IPS-NIHi7 (cell line): ENCODE data around the gene PLEKHM3.
A peak's percentile ranks its signal among the peaks of the same experiment; 100 is the strongest.
"Not testable (repeated sequence)": the region's sequence is repeated elsewhere in the genome, so short reads cannot be mapped to it uniquely, and the experiment has no call there.

Experiments used
- DNase-seq: peaks from one replicate; pipeline ENCODE4 v3.0.0; 2012; ENCODE audit warnings: mixed read lengths; ENCODE audit errors: extremely low spot score

Gene PLEKHM3

GRCh38 chr2:208036357-208036756 is 11.0 kb upstream of the PLEKHM3 start:
- no peak for DNase-seq

GRCh38 chr2:208034503-208035140 is 9.3 kb upstream of the PLEKHM3 start:
- no peak for DNase-seq

DNA sequence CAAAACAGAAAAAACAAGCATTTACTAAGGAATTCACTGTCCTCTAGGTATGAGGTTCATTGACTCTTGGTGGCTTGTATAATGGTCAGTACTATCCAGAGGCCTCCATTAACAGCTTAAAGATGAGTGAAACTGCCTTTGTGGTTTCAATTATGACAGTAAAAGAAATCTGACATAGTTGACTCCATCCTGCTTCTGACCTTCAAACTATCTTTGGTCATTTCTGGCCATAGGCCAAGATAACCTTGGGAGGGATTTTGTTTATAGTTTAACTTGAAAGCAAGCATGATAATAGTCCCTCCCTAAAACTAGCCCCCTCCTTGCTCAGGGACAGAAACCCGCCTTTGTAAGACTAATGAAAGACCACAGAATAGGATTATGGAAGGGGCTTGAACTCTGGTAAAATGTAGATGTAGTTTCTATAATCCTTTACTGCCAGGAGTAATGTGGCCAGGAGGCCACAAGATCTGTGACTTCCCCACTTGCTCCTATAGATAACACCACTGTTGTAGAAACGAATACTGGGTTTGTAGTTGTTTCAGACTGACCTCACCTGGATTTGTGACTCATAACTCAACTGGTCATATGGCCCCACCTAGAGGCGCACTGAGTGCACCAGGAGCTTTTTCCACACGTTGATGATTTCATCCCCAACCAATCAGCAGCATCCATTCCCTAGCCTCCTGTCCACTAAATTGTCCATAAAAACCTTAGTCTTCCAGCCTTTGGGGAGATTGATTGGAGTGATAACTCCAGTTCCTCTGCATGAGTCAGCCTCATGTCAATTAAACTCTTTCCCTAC is 8.6 kb upstream of the PLEKHM3 start:
- DNase-seq = peak; percentile 58

DNA sequence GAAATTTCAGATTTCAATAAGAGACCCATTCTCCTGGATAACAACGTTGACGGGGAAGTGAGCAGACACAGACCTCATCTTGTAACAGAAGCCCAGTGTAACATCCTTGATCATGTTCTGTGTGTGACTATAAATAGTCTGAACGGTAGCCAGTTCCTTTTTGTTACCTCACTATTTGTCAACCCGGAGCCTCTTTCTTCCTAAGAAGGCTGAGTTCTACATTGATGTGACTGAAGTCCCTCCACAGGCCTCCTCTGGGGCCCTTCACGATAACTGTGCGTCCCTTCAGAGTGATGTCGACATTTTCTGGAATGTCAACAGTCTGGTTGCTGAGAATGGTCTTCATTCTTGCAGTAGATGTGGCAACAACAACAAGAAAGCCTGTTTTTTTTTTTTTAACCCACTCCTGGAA is 6.3 kb upstream of the PLEKHM3 start:
- no peak for DNase-seq

- DNase-seq = no peak
Measured at GRCh38 chr2:208025814-208026184, 472 bp upstream of the PLEKHM3 start.

DNA sequence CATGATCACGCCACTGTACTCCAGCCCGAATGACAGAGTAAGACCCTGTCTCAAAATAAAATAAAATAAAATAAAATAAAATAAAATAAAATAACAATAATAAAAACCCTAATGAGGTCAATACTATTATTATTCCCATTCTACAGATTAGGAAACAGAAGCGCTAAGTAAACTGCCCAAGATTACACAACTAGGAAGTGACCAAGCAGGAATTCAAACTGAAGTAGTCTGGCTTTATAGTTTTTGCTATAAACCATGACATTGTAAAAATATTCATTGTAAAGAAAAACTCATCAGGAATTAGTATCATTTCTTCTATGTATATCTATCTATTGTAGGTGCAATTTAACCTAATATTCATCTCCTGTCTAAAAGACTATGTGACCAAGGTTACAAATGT is 1.2 kb downstream of the PLEKHM3 start:
- DNase-seq = no peak

DNA sequence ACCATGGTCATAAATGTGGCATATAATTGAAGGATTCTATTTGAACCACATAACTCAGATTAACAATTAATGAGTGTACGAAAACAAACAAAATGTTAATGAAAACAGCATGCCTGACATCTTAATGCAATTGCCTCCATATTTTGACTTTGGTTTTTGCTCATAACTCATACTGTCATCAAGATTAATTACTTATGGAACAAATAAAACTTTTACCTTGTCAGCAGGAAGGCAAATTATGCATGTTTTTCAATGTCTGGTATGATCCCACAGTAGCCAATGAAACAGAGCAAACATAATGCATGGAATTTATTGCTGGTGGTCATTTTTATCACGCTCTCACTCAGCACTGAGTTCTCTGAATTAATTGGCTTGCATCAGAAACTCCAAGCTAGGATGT is 5.1 kb downstream of the PLEKHM3 start:
- no peak for DNase-seq

GRCh38 chr2:208018124-208018712 is 7.1 kb downstream of the PLEKHM3 start:
- not testable (repeated sequence) for DNase-seq

DNA sequence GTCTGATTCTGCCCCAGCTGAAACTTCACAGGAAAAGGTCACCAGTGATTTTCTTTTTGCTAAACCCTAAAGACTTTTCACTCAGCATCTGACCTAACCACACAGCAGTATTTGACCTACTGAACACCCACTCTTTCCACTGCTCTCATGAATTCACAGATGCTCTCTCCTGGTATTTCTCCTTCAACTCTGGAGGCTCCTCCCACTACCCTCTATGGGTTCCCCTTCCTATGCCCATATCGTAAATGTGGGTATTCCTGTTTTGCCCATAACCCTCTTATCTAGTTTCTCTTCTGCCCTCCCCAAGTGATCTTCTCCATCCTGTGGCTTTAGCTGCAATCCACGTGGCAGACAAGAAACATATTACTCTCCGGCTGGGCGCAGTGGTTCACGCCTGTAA is 7.6 kb downstream of the PLEKHM3 start:
- no peak for DNase-seq

DNA sequence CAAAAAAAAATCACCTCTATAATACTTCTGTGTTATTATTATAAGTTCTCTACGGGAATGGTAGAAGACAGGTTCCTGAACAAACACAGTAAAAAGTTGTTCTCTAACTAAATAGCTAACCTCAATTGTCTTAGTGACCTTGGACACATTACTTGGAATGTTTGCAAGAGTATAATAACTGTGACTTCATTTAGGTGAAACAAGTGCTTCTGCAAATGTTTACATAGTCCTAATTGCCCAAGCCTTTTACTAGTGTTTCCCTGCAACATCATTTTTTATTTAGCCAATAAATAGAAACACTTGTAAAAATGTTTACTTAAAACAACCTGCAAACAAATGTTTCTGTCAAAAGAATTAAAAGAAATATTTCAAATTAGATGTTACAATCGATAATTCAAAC is 9.9 kb downstream of the PLEKHM3 start:
- DNase-seq = no peak

DNA sequence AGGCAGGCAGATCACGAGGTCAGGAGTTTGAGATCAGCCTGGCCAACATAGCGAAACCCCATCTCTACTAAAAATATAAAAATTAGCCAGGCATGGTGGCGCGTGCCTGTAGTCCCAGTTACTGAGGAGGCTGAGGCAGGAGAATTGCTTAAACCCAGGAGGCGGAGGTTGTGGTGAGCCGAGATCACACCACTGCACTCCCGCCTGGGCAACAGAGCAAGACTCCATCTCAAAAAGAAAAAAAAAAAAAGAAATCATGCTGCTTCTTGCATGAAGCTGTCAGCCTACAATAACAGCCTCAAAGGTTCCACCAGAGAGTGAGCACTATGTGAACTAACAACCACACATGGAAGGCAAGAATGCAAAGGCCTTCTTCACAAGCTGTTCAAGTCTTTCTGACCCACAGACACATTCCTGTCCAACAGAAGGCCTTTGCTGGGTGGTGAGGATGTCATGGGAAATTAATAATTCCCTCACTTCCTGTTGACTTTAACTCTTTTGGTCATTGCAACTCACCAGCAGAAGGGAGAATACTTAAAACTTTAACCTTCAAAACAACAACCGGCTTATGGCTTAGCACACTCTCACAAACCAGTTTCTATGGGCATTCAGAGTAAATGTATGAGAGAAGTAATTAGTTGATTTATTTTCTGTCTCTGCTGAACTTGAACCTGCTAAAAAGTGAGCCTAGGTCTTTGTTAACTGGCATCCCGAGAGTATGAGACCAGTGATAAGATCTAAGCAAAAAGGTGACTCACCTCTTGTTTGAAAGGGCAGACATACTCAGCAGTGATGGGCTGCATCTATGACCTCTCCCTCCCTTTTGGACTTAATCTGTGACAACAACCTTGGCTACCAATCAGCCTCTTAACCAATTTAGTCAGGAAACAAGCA is 11.8 kb downstream of the PLEKHM3 start:
- no peak for DNase-seq

DNA sequence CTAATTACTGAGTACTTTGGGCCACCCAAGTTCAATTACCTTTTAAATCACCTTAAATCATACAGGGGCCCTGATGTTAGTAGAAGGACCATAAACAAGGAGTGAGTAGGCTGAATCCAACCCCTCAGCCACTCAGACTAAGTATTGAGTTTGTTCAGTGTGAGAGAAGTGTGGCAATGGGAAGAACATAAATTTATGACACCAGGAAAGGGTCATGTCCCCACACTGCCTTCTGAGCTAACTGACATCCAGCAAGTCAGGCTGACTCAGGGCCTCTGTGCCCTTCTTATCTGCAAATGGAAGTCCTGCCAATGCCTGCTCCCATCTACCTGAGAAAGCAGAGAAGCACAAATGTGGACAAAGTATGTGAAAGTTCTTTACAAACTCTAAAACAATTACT is 12.9 kb downstream of the PLEKHM3 start:
- DNase-seq = no peak

- DNase-seq = no peak
Measured at GRCh38 chr2:208010506-208010905, 14.8 kb downstream of the PLEKHM3 start.

GRCh38 chr2:208006833-208007232 is 18.5 kb downstream of the PLEKHM3 start:
- no peak for DNase-seq

DNA sequence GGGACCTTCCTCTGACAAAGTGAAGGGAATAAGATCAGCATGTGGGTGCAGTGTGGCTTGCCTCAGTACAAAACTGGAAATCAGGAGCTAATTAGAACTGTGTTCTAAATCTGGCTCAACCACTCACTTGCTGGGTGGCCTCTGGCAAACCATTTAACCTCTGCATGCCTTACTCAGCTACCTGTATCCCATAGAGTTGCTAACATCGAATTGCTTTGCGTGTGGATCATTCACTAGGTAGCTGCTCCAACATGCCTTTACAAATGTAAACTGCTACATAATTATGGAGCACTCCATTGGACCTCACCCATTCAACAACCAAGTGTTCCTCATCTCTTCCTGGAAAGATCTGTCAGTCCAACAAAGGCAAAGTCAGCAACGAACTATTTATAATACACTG is 19.0 kb downstream of the PLEKHM3 start:
- DNase-seq = no peak

DNA sequence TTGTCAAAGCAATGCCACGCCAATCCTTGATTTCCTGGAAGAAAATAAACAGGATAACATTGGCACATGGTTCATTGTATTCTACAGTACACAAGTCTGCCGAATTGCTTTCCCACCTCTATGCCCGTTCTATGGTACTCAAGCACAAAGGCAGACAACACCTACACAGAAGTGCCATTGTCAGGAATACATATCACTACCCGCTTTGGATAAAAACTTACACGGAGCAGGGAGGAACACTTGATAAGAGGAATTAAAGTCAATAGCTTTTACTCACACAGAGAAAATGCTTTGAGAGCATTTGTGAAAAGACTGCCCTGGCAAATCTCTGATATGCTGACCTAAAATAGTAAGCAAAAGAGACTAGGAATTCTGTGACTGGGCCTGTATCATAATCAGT is 23.4 kb downstream of the PLEKHM3 start:
- DNase-seq = no peak

DNA sequence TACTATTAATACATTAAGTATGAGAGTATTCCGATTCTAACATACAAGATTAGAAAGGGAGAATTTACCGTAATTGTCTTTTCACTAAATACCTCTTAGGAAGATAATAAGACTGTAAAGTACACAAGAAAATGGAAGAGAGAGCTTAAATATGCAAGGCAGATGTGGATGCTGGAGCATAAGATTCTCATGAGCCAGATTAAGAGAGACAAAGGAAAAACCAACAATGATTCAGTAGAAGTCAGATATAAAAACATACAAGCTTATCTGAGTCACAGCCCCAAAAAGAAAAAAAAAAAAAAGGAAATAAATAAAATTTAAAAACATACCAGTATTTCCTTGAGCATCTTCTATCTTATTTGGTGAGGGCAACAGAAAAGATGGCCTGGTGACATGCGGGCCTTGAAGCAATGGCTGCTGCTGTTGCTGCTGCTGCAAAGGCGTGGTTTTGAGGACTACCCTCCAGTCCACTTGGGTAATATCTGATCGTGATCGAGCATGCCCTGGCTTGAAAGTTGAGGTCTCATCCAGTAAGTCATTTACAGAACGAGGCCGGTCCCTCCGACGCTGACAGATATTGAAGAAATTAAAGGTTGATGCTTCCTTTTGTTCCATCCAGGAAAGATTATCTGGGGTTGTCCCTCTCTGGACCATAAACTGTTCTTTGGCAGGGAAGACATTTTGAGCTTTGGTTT is 24.5 kb downstream of the PLEKHM3 start:
- no peak for DNase-seq

DNA sequence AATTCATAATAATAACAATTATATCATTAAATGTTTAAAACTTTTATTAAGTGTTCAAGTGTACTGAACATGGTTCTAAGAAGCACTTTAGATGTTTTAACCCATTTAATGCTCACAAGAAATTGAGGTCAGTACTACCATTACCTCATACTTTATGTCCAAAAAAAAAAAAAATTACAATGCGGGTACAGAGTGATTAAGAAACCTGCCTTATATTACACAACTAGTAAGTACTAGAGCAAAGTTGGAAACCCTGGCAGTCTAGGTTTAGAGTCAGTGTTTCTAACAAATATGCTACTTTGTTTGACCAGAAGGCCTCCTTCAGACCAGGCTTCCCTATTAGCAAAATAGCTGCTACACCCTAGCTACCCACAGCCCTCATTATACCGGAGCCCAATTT is 28.5 kb downstream of the PLEKHM3 start:
- DNase-seq = no peak

GRCh38 chr2:207995887-207996286 is 29.4 kb downstream of the PLEKHM3 start:
- no peak for DNase-seq

- no peak for DNase-seq
Measured at GRCh38 chr2:207993151-207993763, 32.1 kb downstream of the PLEKHM3 start.

DNA sequence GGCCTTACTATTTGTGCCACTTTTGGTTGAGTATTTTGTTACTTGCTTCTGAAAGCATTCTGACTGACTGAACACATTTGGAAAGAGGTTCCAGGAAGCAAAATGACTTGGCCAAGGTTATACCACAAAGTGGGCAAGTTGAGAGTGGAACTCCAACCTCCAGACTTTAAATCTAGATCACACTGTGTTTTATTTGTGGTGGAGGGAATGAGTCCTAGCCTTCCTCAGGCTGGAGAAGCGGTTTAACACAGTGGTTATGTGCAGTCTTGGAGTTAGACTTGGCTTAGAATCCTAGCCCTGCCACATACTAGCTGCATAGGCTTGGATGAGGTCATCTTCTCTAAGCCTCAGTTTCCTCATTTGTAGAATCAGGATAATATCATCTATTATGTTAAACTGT is 33.4 kb downstream of the PLEKHM3 start:
- DNase-seq = no peak
